ENCODE data around the gene VPS33A. TPM values are rescaled to one million over a fixed set of nuclear protein-coding genes. Genes with fewer than 3 reads are reported as not detected.

Gene VPS33A
- total and polyA plus RNA-seq, 2 of the 13 experiments (the other 11 are each of a cell fraction or from before 2014, with no cell fraction given): 11.0 to 43.6 TPM

DNA sequence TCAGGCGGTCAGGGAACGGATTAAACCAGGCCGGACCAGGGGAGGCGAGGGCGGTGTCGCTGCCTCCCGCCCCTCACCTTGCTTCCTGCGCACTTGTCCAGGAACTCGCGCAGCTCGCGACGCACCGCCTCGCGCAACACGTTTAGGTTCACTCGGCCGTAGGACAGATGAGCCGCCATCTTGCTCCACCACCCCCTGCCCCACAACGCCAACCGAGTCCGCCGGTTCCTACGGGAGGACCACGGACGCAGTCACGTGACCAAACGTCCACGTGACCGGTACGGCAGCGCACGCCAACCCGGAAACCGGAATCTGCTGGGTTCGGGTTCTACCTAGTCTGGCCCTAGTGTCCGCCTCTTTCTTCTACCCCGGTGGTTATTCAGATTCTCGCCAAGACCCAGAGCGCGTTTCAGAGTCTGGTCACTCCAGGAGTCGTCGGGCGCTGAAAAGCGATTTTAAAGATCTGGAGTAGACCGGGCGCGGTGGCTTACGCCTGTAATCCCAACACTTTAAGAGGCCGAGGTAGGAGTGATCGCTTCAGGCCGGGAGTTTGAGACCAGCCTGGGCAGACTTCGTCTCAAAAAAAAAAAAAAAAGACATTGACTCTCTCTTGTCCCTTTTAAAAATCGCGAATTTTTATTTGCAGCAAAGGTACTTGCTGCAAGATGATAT is at the start of gene VPS33A (continued):
- TF ChIP-seq ZNF569 (CRISPR knock-in tag; IDR thresholded peaks at IDR 0.05; ENCODE audit: borderline replicate concordance) (peak; percentile 74; the same call in 1 of the 2 replicates), JDP2 (CRISPR knock-in tag; IDR thresholded peaks at IDR 0.05; ENCODE audit: borderline replicate concordance) (no peak), MBNL3 (CRISPR knock-in tag; conservative IDR thresholded peaks at IDR 0.05) (0 out of 2 replicates have a peak, but pooled peaks have one; percentile 29), ZNF674 (CRISPR knock-in tag; IDR thresholded peaks at IDR 0.05; ENCODE audit: low read depth) (no peak), ZNF225 (CRISPR knock-in tag; IDR thresholded peaks at IDR 0.05) (peak; percentile 93), CBX5 (CRISPR knock-in tag; IDR thresholded peaks at IDR 0.05; ENCODE audit: borderline replicate concordance) (peak; percentile 95; the same call in 1 of the 2 replicates), SP140L (CRISPR knock-in tag; IDR thresholded peaks at IDR 0.05; ENCODE audit: borderline replicate concordance) (peak; percentile 64; the same call in 1 of the 2 replicates), ZNF644 (CRISPR knock-in tag; IDR thresholded peaks at IDR 0.05; ENCODE audit: low read depth) (0 out of 2 replicates have a peak, but pooled peaks have one; percentile 44), JARID2 (CRISPR knock-in tag; IDR thresholded peaks at IDR 0.05; ENCODE audit: insufficient replicate concordance) (no peak), NR2F6 (IDR thresholded peaks at IDR 0.05) (no peak), NR2F6 (CRISPR knock-in tag; IDR thresholded peaks at IDR 0.05) (peak; percentile 38; the same call in 1 of the 2 replicates), ZNF143 (CRISPR knock-in tag; IDR thresholded peaks at IDR 0.05) (peak; percentile 68), SMAD3 (CRISPR knock-in tag; IDR thresholded peaks at IDR 0.05) (peak; percentile 86; the same call in 1 of the 2 replicates)
- TF ChIP-seq, protein P1, sequence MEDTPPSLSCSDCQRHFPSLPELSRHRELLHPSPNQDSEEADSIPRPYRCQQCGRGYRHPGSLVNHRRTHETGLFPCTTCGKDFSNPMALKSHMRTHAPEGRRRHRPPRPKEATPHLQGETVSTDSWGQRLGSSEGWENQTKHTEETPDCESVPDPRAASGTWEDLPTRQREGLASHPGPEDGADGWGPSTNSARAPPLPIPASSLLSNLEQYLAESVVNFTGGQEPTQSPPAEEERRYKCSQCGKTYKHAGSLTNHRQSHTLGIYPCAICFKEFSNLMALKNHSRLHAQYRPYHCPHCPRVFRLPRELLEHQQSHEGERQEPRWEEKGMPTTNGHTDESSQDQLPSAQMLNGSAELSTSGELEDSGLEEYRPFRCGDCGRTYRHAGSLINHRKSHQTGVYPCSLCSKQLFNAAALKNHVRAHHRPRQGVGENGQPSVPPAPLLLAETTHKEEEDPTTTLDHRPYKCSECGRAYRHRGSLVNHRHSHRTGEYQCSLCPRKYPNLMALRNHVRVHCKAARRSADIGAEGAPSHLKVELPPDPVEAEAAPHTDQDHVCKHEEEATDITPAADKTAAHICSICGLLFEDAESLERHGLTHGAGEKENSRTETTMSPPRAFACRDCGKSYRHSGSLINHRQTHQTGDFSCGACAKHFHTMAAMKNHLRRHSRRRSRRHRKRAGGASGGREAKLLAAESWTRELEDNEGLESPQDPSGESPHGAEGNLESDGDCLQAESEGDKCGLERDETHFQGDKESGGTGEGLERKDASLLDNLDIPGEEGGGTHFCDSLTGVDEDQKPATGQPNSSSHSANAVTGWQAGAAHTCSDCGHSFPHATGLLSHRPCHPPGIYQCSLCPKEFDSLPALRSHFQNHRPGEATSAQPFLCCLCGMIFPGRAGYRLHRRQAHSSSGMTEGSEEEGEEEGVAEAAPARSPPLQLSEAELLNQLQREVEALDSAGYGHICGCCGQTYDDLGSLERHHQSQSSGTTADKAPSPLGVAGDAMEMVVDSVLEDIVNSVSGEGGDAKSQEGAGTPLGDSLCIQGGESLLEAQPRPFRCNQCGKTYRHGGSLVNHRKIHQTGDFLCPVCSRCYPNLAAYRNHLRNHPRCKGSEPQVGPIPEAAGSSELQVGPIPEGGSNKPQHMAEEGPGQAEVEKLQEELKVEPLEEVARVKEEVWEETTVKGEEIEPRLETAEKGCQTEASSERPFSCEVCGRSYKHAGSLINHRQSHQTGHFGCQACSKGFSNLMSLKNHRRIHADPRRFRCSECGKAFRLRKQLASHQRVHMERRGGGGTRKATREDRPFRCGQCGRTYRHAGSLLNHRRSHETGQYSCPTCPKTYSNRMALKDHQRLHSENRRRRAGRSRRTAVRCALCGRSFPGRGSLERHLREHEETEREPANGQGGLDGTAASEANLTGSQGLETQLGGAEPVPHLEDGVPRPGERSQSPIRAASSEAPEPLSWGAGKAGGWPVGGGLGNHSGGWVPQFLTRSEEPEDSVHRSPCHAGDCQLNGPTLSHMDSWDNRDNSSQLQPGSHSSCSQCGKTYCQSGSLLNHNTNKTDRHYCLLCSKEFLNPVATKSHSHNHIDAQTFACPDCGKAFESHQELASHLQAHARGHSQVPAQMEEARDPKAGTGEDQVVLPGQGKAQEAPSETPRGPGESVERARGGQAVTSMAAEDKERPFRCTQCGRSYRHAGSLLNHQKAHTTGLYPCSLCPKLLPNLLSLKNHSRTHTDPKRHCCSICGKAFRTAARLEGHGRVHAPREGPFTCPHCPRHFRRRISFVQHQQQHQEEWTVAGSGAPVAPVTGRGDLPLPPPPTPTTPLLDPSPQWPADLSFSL (CRISPR knock-in tag; IDR thresholded peaks at IDR 0.05): no peak
- TF ChIP-seq, protein P2, sequence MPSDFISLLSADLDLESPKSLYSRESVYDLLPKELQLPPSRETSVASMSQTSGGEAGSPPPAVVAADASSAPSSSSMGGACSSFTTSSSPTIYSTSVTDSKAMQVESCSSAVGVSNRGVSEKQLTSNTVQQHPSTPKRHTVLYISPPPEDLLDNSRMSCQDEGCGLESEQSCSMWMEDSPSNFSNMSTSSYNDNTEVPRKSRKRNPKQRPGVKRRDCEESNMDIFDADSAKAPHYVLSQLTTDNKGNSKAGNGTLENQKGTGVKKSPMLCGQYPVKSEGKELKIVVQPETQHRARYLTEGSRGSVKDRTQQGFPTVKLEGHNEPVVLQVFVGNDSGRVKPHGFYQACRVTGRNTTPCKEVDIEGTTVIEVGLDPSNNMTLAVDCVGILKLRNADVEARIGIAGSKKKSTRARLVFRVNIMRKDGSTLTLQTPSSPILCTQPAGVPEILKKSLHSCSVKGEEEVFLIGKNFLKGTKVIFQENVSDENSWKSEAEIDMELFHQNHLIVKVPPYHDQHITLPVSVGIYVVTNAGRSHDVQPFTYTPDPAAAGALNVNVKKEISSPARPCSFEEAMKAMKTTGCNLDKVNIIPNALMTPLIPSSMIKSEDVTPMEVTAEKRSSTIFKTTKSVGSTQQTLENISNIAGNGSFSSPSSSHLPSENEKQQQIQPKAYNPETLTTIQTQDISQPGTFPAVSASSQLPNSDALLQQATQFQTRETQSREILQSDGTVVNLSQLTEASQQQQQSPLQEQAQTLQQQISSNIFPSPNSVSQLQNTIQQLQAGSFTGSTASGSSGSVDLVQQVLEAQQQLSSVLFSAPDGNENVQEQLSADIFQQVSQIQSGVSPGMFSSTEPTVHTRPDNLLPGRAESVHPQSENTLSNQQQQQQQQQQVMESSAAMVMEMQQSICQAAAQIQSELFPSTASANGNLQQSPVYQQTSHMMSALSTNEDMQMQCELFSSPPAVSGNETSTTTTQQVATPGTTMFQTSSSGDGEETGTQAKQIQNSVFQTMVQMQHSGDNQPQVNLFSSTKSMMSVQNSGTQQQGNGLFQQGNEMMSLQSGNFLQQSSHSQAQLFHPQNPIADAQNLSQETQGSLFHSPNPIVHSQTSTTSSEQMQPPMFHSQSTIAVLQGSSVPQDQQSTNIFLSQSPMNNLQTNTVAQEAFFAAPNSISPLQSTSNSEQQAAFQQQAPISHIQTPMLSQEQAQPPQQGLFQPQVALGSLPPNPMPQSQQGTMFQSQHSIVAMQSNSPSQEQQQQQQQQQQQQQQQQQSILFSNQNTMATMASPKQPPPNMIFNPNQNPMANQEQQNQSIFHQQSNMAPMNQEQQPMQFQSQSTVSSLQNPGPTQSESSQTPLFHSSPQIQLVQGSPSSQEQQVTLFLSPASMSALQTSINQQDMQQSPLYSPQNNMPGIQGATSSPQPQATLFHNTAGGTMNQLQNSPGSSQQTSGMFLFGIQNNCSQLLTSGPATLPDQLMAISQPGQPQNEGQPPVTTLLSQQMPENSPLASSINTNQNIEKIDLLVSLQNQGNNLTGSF (CRISPR knock-in tag; IDR thresholded peaks at IDR 0.05): no peak
- TF ChIP-seq, protein P3, sequence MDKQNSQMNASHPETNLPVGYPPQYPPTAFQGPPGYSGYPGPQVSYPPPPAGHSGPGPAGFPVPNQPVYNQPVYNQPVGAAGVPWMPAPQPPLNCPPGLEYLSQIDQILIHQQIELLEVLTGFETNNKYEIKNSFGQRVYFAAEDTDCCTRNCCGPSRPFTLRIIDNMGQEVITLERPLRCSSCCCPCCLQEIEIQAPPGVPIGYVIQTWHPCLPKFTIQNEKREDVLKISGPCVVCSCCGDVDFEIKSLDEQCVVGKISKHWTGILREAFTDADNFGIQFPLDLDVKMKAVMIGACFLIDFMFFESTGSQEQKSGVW (CRISPR knock-in tag; IDR thresholded peaks at IDR 0.05; ENCODE audit: borderline replicate concordance): no peak; the same call in 1 of the 2 replicates

Measured in HepG2 (cell line).